HL-60/S4 treated with retinoic acid at 250 ng/mL for 4 days and 3 days (cell line): ENCODE measurements around the gene ANO10.
"Not testable (repeated sequence)": the region's sequence is repeated elsewhere in the genome, so short reads cannot be mapped to it uniquely, and the experiment has no call there.

Experiments
- in situ Hi-C: fragments of 300-500 bp; cut with MboI; formaldehyde crosslinking; loops from 2 replicates; pipeline ENCODE4 v1.7.0; 2022; ENCODE audit warnings: low sequenced_read_pairs

ANO10 gene

GRCh38 chr3:43523454-43524053 lies 98.3 kb downstream of the ANO10 start:
- in situ Hi-C loops, result no loop called here

DNA sequence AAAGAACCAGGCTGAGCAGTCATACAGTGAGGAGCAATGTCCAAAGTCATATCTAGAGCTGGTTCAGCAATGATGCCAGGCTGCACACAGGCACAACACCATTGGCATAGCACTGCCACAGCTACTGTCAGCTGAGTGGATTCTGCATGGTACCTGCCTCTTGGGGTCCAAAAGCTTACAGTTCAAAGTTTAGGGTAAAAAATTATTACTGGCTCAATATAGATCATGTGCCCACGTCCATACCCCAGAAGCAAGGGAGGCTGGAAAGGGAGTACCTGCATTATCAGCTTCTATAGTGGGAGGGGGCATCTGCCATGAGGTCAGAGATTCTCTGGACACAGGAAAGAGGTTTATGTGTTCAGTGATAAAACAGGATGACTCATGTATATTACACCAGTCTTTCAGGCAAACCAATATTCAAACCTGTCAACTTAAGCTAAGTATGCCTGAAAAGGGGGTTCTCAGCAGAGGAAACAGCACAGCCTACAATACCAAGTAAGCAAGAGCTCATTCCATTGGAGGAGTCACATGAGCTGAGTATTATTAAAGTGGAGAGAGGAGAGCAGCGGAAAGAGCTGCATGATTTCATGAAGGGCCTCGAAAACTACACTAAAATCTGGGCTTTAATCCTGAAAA lies 99.0 kb downstream of the ANO10 start:
- in situ Hi-C loops, result no loop called here

DNA sequence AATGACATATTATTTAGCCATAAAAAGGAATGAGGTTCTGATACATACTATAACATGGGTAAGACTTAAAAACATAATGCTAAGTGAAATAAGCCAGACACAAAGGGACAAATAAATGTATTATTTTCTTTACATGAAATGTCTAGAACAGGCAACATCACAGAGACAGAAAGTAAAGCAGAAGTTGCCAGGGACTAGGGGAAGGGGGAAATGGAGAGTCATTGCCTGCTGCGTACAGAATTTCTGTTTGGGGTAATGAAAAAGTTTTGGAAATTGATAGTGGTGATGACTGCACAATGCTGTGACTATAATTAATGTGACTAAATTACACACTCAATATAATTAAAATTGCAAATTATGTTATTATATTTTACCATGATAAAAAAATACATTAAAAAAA lies 99.9 kb downstream of the ANO10 start:
- in situ Hi-C loops, result no loop called here

GRCh38 chr3:43518515-43518914 lies 103.3 kb downstream of the ANO10 start:
- in situ Hi-C loops, result not testable (repeated sequence)

DNA sequence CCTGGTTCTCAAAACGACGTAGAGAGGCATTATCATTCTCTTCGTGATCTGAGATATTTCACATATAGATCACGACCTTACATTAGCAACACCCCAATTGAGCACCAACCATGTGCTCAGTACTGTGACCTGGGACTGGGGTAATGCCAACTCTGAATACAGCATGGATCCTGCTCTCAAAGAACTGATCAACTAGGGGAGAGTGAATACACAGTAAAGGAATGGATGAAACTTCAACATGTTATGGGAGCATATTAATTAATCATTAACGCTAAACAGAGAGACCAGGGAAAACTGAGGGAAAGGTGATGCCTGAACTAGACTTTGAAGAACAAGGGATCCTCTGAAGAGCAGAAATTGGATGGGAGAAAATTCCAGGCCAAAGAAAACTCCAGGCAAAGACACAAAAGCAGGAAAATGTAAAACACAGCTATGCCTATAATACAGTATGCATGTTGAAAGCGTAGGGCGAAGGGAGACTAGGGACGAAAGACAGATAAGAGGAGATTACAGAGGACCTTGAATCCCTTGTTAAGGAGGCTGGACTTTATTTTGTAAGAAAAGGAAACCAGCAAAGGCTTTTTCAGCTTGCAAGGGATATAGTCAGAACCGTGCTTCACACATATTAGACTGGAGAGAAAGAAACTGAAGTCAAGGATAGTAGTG lies 105.7 kb downstream of the ANO10 start:
- in situ Hi-C loops, result no loop called here

- in situ Hi-C loops, result no loop called here
Measured at GRCh38 chr3:43515208-43515917, 106.4 kb downstream of the ANO10 start.

DNA sequence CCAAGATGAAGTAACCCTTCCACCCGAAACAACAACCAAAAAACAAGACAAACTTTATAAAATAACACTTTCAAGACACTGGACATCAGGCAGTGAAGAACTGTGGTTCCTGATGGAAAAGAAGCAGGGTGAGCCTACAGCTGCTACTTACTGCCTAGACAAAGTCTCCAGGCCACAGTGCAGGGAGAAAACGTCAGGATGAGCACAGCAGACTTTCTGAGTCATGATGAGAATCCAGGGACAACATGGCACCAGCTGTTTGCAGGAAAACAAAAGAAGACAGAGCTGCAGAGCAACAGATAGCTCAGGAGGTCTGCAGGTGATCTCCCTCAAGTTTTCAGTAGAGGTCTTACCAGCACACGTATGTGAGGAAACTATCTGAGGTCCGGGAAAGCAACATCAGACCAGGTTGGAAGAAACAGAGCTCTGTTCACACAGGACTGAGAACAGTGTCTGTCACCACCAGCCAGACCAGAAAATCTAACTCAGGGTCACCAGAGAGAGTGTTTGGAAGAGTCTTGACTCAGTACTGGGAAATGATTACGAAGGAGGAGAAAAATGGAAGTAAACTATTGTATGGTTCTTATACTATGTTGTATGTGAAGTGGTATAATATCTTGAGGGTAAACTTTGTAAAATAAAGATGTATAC lies 108.9 kb downstream of the ANO10 start:
- in situ Hi-C loops, result no loop called here

- in situ Hi-C loops, result no loop called here
Measured at GRCh38 chr3:43506644-43507043, 115.2 kb downstream of the ANO10 start.

DNA sequence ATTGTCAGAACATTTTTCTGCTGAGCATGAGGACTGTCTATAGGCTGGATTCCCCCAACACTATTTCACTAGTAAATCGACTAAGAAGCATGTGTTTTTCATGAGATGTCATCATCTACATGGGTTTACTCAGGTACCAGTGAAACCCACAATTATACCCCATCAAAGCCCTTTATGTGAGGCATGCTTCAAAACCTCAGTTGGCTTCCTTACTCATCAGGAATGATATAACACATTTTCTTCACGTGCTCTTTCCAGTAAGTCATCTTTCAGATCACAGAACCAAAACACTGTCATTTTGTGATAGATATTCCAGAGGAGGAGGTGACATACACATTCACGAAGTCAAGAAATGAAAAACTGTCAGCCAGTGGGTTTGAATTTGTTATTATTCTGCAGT lies 116.5 kb downstream of the ANO10 start:
- in situ Hi-C loops, result no loop called here

GRCh38 chr3:43503067-43503728 lies 118.6 kb downstream of the ANO10 start:
- in situ Hi-C loops, result no loop called here

DNA sequence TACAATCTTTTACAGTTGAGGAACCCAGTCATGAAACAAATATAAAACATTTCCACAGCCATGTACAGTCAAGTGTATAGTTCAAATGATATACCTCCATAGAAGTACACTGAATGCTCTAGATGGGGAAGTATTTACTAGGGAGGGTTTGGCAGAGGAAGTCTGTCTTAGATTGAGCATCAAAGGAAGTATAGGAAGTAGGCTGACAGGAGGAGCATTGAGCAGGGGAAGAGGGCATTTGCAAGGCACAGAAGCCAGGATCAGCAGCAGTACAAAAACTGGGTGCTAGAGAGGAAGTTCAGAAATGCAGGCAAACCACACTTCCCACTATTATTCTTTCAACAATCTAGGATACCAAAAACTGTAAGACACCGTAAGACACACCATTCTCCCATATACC lies 122.6 kb downstream of the ANO10 start:
- in situ Hi-C loops, result no loop called here

DNA sequence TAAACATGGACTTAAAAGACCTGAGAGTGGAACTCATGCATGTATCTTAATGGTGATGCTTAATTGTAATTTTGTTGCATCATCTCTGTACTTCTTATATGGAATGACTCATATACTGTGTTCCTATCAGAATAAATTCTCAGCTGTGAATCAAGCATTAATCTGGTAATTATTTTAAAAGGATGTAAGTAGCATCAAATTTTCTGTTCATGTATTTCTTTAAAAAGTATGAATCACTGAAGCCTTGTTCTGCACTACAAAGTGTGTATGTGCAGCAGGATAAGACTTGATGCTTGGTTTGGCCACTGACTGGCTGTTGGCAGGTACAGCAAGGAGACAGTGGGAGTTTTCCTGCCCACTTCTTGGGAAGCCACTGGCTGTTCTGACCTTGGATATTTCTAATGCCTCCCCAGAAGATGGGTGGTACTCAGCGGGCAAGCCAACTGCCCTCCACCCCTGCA lies 123.9 kb downstream of the ANO10 start:
- in situ Hi-C loops, result no loop called here

GRCh38 chr3:43497422-43497821 lies 124.4 kb downstream of the ANO10 start:
- in situ Hi-C loops, result no loop called here

DNA sequence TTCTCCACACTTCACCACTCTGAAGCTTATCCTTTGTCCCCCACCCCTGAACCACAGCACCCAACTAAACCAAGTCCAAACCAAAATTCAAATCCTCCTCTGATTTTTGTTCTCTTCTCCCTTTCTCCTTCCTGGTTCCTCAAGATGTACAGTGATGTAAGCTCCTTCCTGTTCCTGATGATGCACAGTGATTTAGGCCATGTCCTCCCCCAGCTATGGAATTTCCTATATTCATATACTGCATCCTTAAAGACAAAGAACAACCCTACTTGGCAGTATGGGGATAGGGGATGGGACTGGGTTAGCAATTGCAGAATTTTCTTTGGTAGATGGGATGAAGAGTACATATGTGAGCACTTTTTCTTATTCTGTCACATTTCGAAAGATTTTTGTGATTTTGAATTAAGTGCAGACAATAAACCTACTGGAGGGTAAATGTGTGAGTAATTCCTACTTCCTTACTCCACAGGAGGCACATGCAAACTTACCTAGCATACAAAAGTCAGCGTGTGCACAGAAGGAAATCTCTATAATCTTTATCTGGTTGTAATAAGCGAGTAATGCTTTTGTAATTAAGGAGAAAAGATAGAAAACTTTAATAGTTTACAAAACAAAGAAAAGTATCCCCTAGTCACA lies 125.0 kb downstream of the ANO10 start:
- in situ Hi-C loops, result no loop called here

DNA sequence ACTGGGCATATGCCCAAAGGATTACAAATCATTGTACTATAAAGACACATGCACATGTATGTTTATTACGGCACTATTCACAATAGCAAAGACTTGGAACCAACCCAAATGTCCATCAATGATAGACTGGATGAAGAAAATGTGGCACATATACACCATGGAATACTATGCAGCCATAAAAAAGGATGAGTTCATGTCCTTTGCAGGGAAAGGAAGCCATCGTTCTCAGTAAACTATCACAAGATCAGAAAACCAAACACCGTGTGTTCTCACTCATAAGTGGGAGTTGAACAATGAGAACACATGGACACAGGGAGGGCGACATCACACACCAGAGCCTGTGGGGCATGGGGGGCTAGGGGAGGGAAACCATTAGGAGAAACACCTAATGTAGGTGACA lies 128.9 kb downstream of the ANO10 start:
- in situ Hi-C loops, result not testable (repeated sequence)

DNA sequence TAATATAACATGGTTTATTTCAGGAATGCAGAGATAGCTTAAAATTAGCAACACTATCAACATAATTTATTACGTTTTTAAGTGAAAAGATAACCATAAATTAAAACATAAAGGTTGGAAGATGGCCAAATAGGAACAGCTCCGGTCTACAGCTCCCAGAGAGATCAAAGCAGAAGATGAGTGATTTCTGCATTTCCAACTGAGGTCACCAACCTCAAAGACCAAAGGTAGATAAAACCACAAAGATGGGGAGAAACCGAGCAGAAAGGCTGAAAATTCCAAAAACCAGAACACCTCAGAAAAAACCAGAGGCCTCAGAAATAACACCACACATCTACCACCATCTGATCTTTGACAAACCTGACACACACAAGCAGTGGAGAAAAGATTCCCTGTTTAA lies 130.0 kb downstream of the ANO10 start:
- in situ Hi-C loops, result not testable (repeated sequence)

- in situ Hi-C loops, result no loop called here
Measured at GRCh38 chr3:43490640-43491185, 131.1 kb downstream of the ANO10 start.

DNA sequence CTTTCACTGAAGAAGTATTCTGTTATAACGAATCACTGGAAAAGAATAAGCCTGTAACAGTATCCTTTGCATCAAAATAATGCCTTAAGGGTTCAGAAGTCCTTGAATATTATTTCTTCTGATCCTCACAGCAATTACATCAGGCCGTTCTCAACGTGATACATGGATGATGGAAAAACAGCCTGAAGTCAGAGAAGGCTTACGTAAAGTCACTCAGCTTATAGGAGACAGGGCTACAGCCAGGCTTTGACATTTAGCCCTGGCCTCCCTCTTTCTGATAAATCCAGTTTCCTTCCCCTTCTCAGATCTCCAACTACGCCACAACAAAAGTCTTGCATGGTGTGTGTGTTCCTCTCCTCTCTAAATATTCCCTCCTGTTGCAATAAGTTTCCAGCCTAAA lies 131.9 kb downstream of the ANO10 start:
- in situ Hi-C loops, result no loop called here

DNA sequence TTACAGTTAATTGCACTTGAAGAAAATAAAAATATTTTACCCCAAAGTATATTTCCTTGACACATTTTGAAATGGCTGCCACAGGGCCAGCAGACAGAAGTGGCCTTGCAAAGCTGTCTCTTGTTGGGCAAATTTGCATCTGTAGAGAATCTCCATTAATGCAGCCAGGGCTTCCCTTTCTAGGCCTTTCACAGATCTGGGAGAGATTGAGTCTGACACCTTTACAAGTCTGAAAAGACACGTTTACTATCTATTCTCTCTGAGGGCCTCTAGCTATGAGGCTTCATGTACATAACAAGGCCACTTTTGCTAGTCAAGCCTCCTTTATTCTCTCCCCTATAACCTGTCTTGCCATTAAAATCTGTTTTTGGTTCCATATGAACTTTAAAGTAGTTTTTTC lies 135.9 kb downstream of the ANO10 start:
- in situ Hi-C loops, result no loop called here

GRCh38 chr3:43484926-43485488 lies 136.8 kb downstream of the ANO10 start:
- in situ Hi-C loops, result no loop called here
